Keratinocyte (primary cell): ENCODE data around the gene DTNB. TPM values are rescaled to one million over a fixed set of nuclear protein-coding genes. Genes with fewer than 3 reads are reported as not detected.

Experiments
- DNase-seq: peaks from one replicate; pipeline ENCODE4 v3.0.0-alpha.2; 2011; ENCODE audit warnings: low read depth, missing footprints, low spot score
- FAIRE-seq: peaks from 2 replicates; lab custom pipeline; 2011; peaks lifted over from hg19 to GRCh38; lab: Jason Lieb, UNC
- H2AFZ ChIP-seq: 2 replicates; pipeline ENCODE4 v1.6.0; 2012; ENCODE audit warnings: low read length, control low read depth, inconsistent platforms; ENCODE audit not compliant: control insufficient read depth
- H3K27ac ChIP-seq: 2 replicates; pipeline ENCODE4 v1.5.1; 2011; ENCODE audit warnings: low read length; ENCODE audit not compliant: control insufficient read depth, insufficient read depth
- H3K27me3 ChIP-seq: 3 replicates; pipeline ENCODE4 v1.6.0; 2011; ENCODE audit warnings: low read length; ENCODE audit not compliant: control insufficient read depth, insufficient read depth; ENCODE audit errors: extremely low read depth
- H3K36me3 ChIP-seq, 2 experiments: 2 replicates in 1 of 2; 3 replicates in 1 of 2; pipeline ENCODE4 v1.5.1; 2011; ENCODE audit warnings: low read length in 2 of 2, mild to moderate bottlenecking in 1 of 2; ENCODE audit not compliant: control insufficient read depth in 2 of 2, insufficient read depth in 2 of 2; ENCODE audit errors: extremely low read depth in 1 of 2
- H3K4me1 ChIP-seq: 3 replicates; pipeline ENCODE4 v1.5.1; 2011; ENCODE audit warnings: low read length; ENCODE audit not compliant: control insufficient read depth, insufficient read depth; ENCODE audit errors: extremely low read depth
- H3K4me2 ChIP-seq: 3 replicates; pipeline ENCODE4 v1.6.0; 2011; ENCODE audit warnings: low read depth, low read length; ENCODE audit not compliant: control insufficient read depth, insufficient read depth; ENCODE audit errors: extremely low read depth
- H3K4me3 ChIP-seq, 3 experiments: fragments of 200-600 bp in 1 of 3; sonication (generic) in 1 of 3; 2 replicates in 2 of 3; 3 replicates in 1 of 3; pipeline ENCODE4 v1.5.1; 2011 to 2016; ENCODE audit warnings: low read length in 3 of 3, mild to moderate bottlenecking in 3 of 3, control low read depth in 2 of 3, inconsistent platforms in 1 of 3, low read depth in 1 of 3, mixed read lengths in 1 of 3, mixed run types in 1 of 3, moderate library complexity in 1 of 3; ENCODE audit not compliant: control insufficient read depth in 2 of 3, insufficient read depth in 2 of 3; ENCODE audit errors: extremely low read depth in 1 of 3
- H3K79me2 ChIP-seq: 2 replicates; pipeline ENCODE4 v1.6.0; 2012; ENCODE audit warnings: low read length; ENCODE audit not compliant: control insufficient read depth, insufficient read depth
- H3K9ac ChIP-seq: 3 replicates; pipeline ENCODE4 v1.6.0; 2011; ENCODE audit warnings: low read length; ENCODE audit not compliant: control insufficient read depth, insufficient read depth; ENCODE audit errors: extremely low read depth
- H3K9me1 ChIP-seq: 3 replicates; pipeline ENCODE4 v1.6.0; 2011; ENCODE audit warnings: low read length; ENCODE audit not compliant: control insufficient read depth, insufficient read depth; ENCODE audit errors: extremely low read depth
- H3K9me3 ChIP-seq: 2 replicates; pipeline ENCODE4 v1.5.1; 2012; ENCODE audit warnings: low read depth, low read length; ENCODE audit not compliant: control insufficient read depth
- H4K20me1 ChIP-seq: 3 replicates; pipeline ENCODE4 v1.6.0; 2011; ENCODE audit warnings: low read length; ENCODE audit not compliant: control insufficient read depth, insufficient read depth; ENCODE audit errors: extremely low read depth
- EZH2 ChIP-seq: IDR thresholded peaks from one replicate; pipeline ENCODE4 v1.6.1; 2012; ENCODE audit warnings: inconsistent platforms, mild to moderate bottlenecking, low read length, moderate library complexity
- dilution Hi-C: fragments of 300-500 bp; cut with MboI; formaldehyde crosslinking; loops from one replicate; pipeline ENCODE4 v1.7.0; 2020; ENCODE audit warnings: low sequenced_read_pairs; ENCODE audit not compliant: extremely low pct_ligation_motif_present
- polyA plus RNA-seq, 5 experiments: library from polyadenylated mRNA; depleted of rRNA in 3 of 5; stranded (reverse) in 3 of 5; stranded (forward) in 1 of 5; unstranded in 1 of 5; fragments of >200 nt; gene quantifications; 1 replicate in 1 of 5; 2 replicates in 3 of 5; 3 replicates in 1 of 5; pipeline versions ENCODE4 v1.2.1 to v1.2.3, GENCODE V29; 2011 to 2012; ENCODE audit warnings: missing spikeins in 2 of 5, low read depth in 1 of 5, low replicate concordance in 1 of 5
- TF ChIP-seq, protein P1 (sequence below), 3 experiments: IDR thresholded peaks in 1 of 3; conservative IDR thresholded peaks in 1 of 3; optimal IDR thresholded peaks in 1 of 3; 2 replicates in 2 of 3; 3 replicates in 1 of 3; pipeline versions ENCODE3 to v1.5.1; 2011; ENCODE audit warnings: low read length in 3 of 3, mild to moderate bottlenecking in 3 of 3, moderate library complexity in 2 of 3, control low read depth in 1 of 3, inconsistent platforms in 1 of 3; ENCODE audit not compliant: insufficient read depth in 2 of 3; ENCODE audit errors: extremely low read depth in 1 of 3

The DTNB gene
- polyA plus RNA-seq, 1 donor (not counting 4 experiments of a cell fraction or from before 2014, with no cell fraction given): 31.5 TPM

DNA sequence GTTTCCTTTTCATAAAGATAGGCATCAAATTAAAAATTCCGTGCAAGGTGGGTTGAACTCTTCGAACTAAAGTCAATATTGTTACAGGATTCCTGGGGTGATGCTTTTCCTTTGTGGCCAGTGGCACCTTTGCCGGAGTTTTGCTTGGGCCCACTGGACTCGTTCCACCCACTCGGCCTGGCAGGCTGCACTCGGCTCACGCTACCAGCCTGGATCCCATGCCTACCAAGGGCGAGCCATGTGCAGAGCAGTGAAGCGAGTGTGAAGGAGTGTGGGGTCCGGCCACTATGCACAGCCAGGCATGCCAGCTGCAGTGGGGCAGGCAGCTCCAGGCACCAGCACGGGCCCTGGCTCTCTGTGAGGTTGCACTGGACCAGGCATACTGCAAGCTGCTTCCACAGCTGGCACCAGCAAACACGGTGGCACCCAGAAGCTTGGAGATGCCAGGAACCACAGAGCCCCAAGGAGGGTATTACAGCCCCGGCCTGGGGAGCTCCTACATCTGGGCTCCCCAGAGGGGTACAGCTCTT is 83.6 kb downstream of the DTNB start:
- FAIRE-seq: no peak

DNA sequence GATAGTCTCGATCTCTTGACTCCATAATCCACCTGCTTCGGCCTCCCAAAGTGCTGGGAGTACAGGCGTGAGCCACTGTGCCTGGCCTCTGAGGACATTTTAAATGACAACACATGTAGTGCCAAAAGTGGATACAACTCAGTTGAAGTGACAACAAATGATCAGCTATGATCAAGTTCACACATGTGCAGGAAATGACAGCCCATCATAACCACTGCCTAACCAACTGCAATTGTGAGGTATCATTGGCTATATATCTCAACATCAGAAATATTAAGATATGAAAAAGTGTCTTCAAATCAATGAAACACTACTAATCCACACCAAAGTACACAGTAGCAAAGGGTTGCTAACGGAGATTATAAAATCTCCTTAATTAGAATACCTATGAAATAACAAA is 84.8 kb downstream of the DTNB start:
- no peak overlapping the region for H3K9ac ChIP-seq

More for the DNA sequence above, 83.6 kb downstream of the DTNB start:
- Histone ChIP-seq H3K27ac (no peak overlapping the region), H3K36me3 (no peaks in the 10 kb centered on the region), H2AFZ (no peak overlapping the region), H3K4me1 (peaks cover 5% of the 10 kb centered on the region), H3K27me3 (no peaks in the 10 kb centered on the region), H4K20me1 (no peaks in the 10 kb centered on the region), H3K9me3 (no peaks in the 10 kb centered on the region), H3K9me1 (no peaks in the 10 kb centered on the region), H3K4me2 (no peak overlapping the region), H3K4me3 (no peak overlapping the region), H3K9ac (no peak overlapping the region), H3K79me2 (no peaks in the 10 kb centered on the region)
- DNase-seq: no peak
- dilution Hi-C loops: no loop called here
- TF ChIP-seq, protein P1, sequence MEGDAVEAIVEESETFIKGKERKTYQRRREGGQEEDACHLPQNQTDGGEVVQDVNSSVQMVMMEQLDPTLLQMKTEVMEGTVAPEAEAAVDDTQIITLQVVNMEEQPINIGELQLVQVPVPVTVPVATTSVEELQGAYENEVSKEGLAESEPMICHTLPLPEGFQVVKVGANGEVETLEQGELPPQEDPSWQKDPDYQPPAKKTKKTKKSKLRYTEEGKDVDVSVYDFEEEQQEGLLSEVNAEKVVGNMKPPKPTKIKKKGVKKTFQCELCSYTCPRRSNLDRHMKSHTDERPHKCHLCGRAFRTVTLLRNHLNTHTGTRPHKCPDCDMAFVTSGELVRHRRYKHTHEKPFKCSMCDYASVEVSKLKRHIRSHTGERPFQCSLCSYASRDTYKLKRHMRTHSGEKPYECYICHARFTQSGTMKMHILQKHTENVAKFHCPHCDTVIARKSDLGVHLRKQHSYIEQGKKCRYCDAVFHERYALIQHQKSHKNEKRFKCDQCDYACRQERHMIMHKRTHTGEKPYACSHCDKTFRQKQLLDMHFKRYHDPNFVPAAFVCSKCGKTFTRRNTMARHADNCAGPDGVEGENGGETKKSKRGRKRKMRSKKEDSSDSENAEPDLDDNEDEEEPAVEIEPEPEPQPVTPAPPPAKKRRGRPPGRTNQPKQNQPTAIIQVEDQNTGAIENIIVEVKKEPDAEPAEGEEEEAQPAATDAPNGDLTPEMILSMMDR (optimal IDR thresholded peaks at IDR 0.05 in 1 of 3, IDR thresholded peaks at IDR 0.05 in 1 of 3, conservative IDR thresholded peaks at IDR 0.05 in 1 of 3; ENCODE audit: extremely low read depth in 1 of 3, insufficient read depth in 2 of 3, low read length in 3 of 3): no peak
- no peak for TF ChIP-seq EZH2

More for the DNA sequence above, 84.8 kb downstream of the DTNB start:
- H2AFZ ChIP-seq: no peak overlapping the region
- FAIRE-seq (no peak), DNase-seq (no peak)
- no peak overlapping the region for H3K4me2 ChIP-seq
- dilution Hi-C loops: no loop called here
- H3K4me3 ChIP-seq: no peak overlapping the region
- H3K9me1 ChIP-seq: no peaks in the 10 kb centered on the region
- no peaks in the 10 kb centered on the region for H3K9me3 ChIP-seq
- H3K27me3 ChIP-seq: no peaks in the 10 kb centered on the region
- no peaks in the 10 kb centered on the region for H4K20me1 ChIP-seq
- H3K27ac ChIP-seq: no peak overlapping the region
- TF ChIP-seq EZH2: no peak
- TF ChIP-seq, protein P1 (optimal IDR thresholded peaks at IDR 0.05 in 1 of 3, IDR thresholded peaks at IDR 0.05 in 1 of 3, conservative IDR thresholded peaks at IDR 0.05 in 1 of 3; ENCODE audit: extremely low read depth in 1 of 3, insufficient read depth in 2 of 3, low read length in 3 of 3): no peak
- H3K4me1 ChIP-seq: peaks cover 5% of the 10 kb centered on the region
- H3K36me3 ChIP-seq: no peaks in the 10 kb centered on the region
- no peaks in the 10 kb centered on the region for H3K79me2 ChIP-seq
